Astrocyte of the cerebellum (primary cell): ENCODE data around the gene ARHGAP29.

ENCODE experiments used
- DNase-seq: peaks from one replicate; pipeline ENCODE4 v3.0.0-alpha.2; 2011; ENCODE audit warnings: low read depth
- H3K4me3 ChIP-seq: 2 replicates; pipeline ENCODE4 v1.5.1; 2011; ENCODE audit warnings: mild to moderate bottlenecking, low read depth, low read length, moderate library complexity
- CTCF ChIP-seq: IDR thresholded peaks from 2 replicates; pipeline ENCODE4 v1.5.1; 2012; ENCODE audit warnings: low read length, low read depth, moderate library complexity, mild to moderate bottlenecking; ENCODE audit errors: missing control alignments
- in situ Hi-C: cut with HindIII; loops from 2 replicates; pipeline ENCODE4 v1.10.0; 2017; ENCODE audit warnings: low sequenced_read_pairs

ARHGAP29 gene

DNA sequence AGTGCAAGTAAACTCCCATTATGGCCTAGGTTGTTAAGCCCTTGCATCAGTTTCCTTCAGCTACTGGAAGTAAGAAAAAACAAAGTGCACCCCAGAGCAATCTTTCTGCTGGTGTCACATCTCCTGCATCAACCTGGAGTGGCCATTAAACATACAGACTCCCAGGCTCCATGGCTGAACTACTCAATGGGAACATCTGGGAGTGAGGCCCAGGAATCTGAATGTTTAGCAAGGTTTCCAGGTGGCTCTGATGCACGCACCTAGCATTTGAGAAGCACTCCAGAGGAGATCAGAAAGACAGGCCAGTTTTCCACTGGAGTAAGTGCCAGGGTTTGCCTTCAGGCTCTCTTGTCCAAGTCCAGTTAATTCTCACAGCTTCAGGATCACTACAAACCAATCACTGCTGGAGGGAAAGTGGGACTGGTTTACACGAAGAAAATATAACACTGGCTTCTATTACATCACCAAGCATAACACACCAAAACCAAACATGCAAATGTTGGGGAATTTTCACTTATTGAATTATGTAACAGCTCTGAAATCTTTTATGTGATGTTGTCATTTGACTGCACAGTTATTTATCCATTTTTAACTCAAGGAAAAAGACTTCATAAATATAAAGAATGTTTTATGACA, 94.1 kb downstream of the ARHGAP29 start:
- DNase-seq: peak; percentile 8
- TF ChIP-seq CTCF: no peak
- in situ Hi-C loops: no loop called here
- H3K4me3 ChIP-seq: no peak overlapping the region

- no peak for TF ChIP-seq CTCF
- DNase-seq: no peak
- H3K4me3 ChIP-seq: no peak overlapping the region
- in situ Hi-C loops: no loop called here
Observed at GRCh38 chr1:94142583-94142982, 94.8 kb downstream of the ARHGAP29 start.

GRCh38 chr1:94142022-94142421, 95.4 kb downstream of the ARHGAP29 start:
- in situ Hi-C loops: no loop called here
- TF ChIP-seq CTCF: no peak
- DNase-seq: peak; percentile 62
- H3K4me3 ChIP-seq: no peak overlapping the region

GRCh38 chr1:94132111-94132510, 105.3 kb downstream of the ARHGAP29 start:
- no peak overlapping the region for H3K4me3 ChIP-seq
- no peak for TF ChIP-seq CTCF
- in situ Hi-C loops: no loop called here
- no peak for DNase-seq

GRCh38 chr1:94130851-94131595, 106.4 kb downstream of the ARHGAP29 start:
- in situ Hi-C loops: no loop called here
- peak; percentile 72 for DNase-seq
- no peak for TF ChIP-seq CTCF
- no peak overlapping the region for H3K4me3 ChIP-seq

GRCh38 chr1:94126651-94127050, 110.7 kb downstream of the ARHGAP29 start:
- in situ Hi-C loops: no loop called here
- no peak for DNase-seq
- no peak for TF ChIP-seq CTCF
- no peak overlapping the region for H3K4me3 ChIP-seq
